Retinal pigment epithelial cell (primary cell): ENCODE measurements around the gene LBX2.

ENCODE experiments used
- DNase-seq: peaks from one replicate; pipeline ENCODE4 v3.0.0-alpha.2; 2010; ENCODE audit warnings: low read depth
- H3K4me3 ChIP-seq: 2 replicates; pipeline ENCODE4 v1.5.1; 2011; ENCODE audit warnings: mild to moderate bottlenecking, low read length, control low read depth, moderate library complexity
- CTCF ChIP-seq: conservative IDR thresholded peaks from 2 replicates; pipeline ENCODE4 v1.5.1; 2011; ENCODE audit warnings: low read depth, low read length, control low read depth, inconsistent platforms

LBX2 gene

GRCh38 chr2:74499267-74499939 is at the start of gene LBX2:
Gene LBX2 (minus strand): TSS chr2:74499603. CDS start chr2:74499537, 66 bp downstream.
- peak within 1 kb of the TSS; percentile 41 for H3K4me3 ChIP-seq
- DNase-seq: no peak
- TF ChIP-seq CTCF: no peak

GRCh38 chr2:74548285-74548899 is 49.0 kb upstream of the LBX2 start:
- no peak for DNase-seq
- TF ChIP-seq CTCF: no peak
- H3K4me3 ChIP-seq: peak overlapping the region; percentile 67

- no peak for DNase-seq
- no peak overlapping the region for H3K4me3 ChIP-seq
- TF ChIP-seq CTCF: no peak
Measured at GRCh38 chr2:74546004-74546403, 46.6 kb upstream of the LBX2 start.

- DNase-seq: no peak
- TF ChIP-seq CTCF: peak; percentile 16
- no peak overlapping the region for H3K4me3 ChIP-seq
Measured at GRCh38 chr2:74544634-74545033, 45.2 kb upstream of the LBX2 start.

GRCh38 chr2:74542978-74543377 is 43.6 kb upstream of the LBX2 start:
- no peak for TF ChIP-seq CTCF
- H3K4me3 ChIP-seq: no peak overlapping the region
- DNase-seq: no peak

- DNase-seq: no peak
- H3K4me3 ChIP-seq: no peak overlapping the region
- TF ChIP-seq CTCF: no peak
Measured at GRCh38 chr2:74540291-74540690, 40.9 kb upstream of the LBX2 start.

GRCh38 chr2:74538881-74539339 is 39.5 kb upstream of the LBX2 start:
- no peak overlapping the region for H3K4me3 ChIP-seq
- no peak for TF ChIP-seq CTCF
- DNase-seq: no peak
